GM18858 (cell line): Measurements from ENCODE around the gene ZNF749.
A peak's percentile ranks its signal among the peaks of the same experiment; 100 is the strongest.
"Not testable (repeated sequence)": the region's sequence is repeated elsewhere in the genome, so short reads cannot be mapped to it uniquely, and the experiment has no call there.

Experiments used
- ATAC-seq: cut with Tn5 transposase; IDR thresholded peaks from one replicate; pipeline ENCODE4 v1.9.1; 2021; ENCODE audit not compliant: unreplicated experiment

ZNF749 gene

DNA sequence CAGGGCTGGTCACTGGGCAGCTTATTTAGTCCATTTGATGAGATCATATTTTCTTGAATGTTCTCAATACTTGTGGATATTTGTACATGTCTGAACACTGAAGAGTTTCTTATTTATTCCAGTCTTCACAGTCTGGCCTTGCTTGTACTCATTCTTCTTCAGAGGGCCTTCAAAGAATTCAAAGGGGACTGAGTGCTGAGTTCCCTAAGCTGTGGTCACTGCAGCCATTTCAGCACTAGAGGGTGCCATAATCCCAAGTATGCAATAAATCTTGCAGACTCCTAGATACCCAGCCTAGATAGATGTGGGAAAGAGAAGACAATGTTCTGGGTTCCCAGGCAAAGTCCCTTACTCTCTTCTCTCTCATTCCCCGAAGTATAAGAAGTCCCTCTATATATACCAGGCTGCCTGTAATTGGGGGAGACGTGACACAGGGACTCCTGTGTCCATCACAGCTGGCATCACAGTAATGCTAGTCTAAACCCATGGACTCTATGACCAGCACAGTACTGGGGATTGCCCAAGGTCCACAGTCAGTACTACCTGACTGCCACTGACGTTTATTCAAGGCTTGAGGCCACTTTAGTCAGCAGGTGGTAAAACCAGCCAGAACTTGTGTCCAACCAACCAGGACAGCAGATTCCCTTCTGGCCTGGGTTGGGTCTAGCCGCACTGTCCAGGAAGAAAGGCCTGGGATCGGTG is 30.7 kb downstream of the ZNF749 start:
- no peak for ATAC-seq

DNA sequence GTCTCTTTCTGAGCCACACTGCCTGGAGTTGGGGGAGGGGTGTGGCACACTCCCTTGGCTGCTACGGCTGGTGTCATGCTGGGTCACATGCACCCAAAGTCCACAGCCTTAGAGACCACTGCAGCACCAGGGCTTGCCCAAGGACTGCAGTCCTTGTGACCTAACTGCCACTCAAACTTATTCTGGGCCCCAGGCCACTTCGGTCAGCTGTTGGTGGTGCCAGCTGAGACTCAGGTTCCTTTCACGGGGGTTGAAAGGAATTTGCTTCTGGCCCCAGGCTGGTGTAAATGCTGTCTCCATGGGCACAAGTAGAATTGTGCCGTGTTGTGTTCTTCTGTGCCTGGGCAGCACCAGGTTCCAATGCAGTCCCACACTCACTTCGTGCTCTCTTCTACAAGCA is 31.4 kb downstream of the ZNF749 start:
- no peak for ATAC-seq

- ATAC-seq = no peak
These were observed 38.5 kb downstream of the ZNF749 start for GRCh38 chr19:57473646-57474045.

- ATAC-seq = peak; percentile 78
These were observed 42.3 kb downstream of the ZNF749 start, which contains the start of gene ZNF772 for GRCh38 chr19:57477191-57478008. Gene ZNF772 (minus strand): TSS chr19:57477566. CDS start chr19:57477309, 257 bp downstream.

DNA sequence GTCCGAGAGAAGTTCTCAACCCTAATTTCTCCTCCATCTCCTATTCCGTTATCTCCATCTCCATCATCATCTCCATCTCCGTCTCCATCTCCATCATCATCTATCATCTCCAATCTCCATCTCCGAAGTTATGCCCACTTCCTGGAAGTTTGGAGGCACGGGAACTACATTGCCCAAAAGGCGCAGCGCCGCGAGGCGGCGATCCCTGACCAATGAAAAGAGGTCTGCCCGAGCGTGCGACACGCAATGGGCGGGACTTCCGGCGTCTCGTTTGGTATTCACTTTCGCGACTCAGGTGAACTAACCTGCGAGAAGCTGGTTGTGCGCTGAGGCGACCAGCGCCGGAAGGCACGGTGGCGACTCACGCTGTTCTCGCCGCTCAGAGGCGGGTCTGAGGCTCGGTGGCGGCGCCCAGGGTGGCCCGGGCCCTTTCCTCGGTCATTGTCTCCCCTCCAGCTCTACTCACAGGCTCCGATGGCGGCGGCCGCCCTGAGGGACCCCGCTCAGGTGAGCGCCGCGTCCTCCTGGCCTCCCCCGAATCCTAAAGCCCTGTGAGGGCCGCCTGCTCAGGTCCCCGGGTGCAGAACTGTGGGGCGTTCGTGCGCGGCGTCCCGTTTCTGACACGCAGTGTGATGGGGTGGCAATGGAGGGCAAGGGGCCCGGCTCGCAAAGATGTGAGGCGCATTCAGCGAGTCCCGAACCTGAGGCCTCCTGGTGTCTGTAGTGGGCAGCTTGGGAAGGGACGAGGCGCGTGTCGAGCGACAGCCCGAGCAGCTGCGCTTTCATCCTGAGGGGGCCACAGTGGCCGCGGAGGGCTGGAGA is 52.6 kb downstream of the ZNF749 start, which contains the start of gene ZNF419:
TSS of gene ZNF419 (plus strand) at position 274 of the 822 bp plus-strand sequence. CDS start at position 475, 201 bp downstream.
- peak; percentile 95 for ATAC-seq

DNA sequence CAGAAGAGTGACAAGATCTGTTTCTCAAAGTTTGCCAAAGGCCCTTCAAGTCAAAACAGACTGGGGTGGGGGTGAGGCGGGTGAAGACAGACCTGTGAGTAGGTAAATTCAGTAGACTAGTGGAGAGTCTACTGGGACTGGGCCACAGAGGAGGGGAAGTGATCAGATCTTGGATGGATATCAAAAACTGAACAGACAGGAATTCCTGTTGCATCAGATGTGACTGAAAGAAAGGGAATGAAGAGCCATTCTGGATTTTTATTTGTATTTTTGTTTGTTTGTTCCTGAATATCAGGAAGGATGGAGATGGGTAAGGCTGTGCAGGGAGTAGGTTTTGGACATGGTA is 53.1 kb downstream of the ZNF749 start:
- not testable (repeated sequence) for ATAC-seq
